Sciatic nerve (tissue), 2 donors: ENCODE results near the gene PKHD1. TPM values are rescaled to one million over a fixed set of nuclear protein-coding genes. Genes with fewer than 3 reads are reported as not detected.

Experiments
- ATAC-seq: fragments of 200-7000 bp; cut with Tn5 transposase; one replicate; pipeline ENCODE4 v1.9.1; 2020; ENCODE audit warnings: mild to moderate bottlenecking, moderate library complexity
- DNase-seq: peaks from one replicate; pipeline ENCODE4 v3.0.0-alpha.2; 2020; ENCODE audit warnings: low spot score
- intact Hi-C: fragments of 100-400 bp; cut with DNase I; formaldehyde crosslinking; loops from one replicate; pipeline ENCODE4 v1.14.2; 2022
- total RNA-seq: library from RNA; stranded (reverse); fragmentation: NEBNext Ultra II Directional; extraction: Animal tissue kit (Norgen Biotek cat#: 25700); gene quantifications from one replicate; pipeline ENCODE4 v1.2.1, GENCODE V29; 2021
- donor health status: DM: no; HTN: no; CAD: no.
- donor health status: DM: no; HTN: no; CAD: no.

The PKHD1 gene
- total RNA-seq, 1 donor from 2014 or later: 0.04 TPM

- intact Hi-C loops: no loop called here
- DNase-seq: no peak
These were observed 243.9 kb downstream of the PKHD1 start for GRCh38 chr6:51843456-51844056.

GRCh38 chr6:51842804-51843378, 244.5 kb downstream of the PKHD1 start:
- intact Hi-C loops: no loop called here

More at GRCh38 chr6:51843456-51844056, 243.9 kb downstream of the PKHD1 start:
- no peak for ATAC-seq

GRCh38 chr6:51842061-51842803, 245.2 kb downstream of the PKHD1 start:
- intact Hi-C loops: no loop called here
- no peak for DNase-seq
- ATAC-seq: no peak

More at GRCh38 chr6:51842804-51843378, 244.5 kb downstream of the PKHD1 start:
- ATAC-seq: no peak
- DNase-seq: no peak

- ATAC-seq (no peak), DNase-seq (no peak)
- intact Hi-C loops: no loop called here
These were observed 245.8 kb downstream of the PKHD1 start for GRCh38 chr6:51841626-51842025.

- ATAC-seq: no peak
- no peak for DNase-seq
- intact Hi-C loops: no loop called here
These were observed 247.6 kb downstream of the PKHD1 start for GRCh38 chr6:51839726-51840374.

- ATAC-seq: no peak
- intact Hi-C loops: no loop called here
- DNase-seq: no peak
These were observed 256.7 kb downstream of the PKHD1 start for GRCh38 chr6:51830666-51831065.

GRCh38 chr6:51827580-51827979, 259.8 kb downstream of the PKHD1 start:
- intact Hi-C loops: no loop called here
- DNase-seq (no peak), ATAC-seq (no peak)

GRCh38 chr6:51824940-51825339, 262.5 kb downstream of the PKHD1 start:
- no peak for DNase-seq
- intact Hi-C loops: no loop called here
- no peak for ATAC-seq

GRCh38 chr6:51820555-51820954, 266.9 kb downstream of the PKHD1 start:
- DNase-seq: no peak
- intact Hi-C loops: no loop called here
- ATAC-seq: no peak

GRCh38 chr6:51818520-51819022, 268.8 kb downstream of the PKHD1 start:
- ATAC-seq (no peak), DNase-seq (no peak)
- intact Hi-C loops: no loop called here

- ATAC-seq (no peak), DNase-seq (no peak)
- intact Hi-C loops: no loop called here
These were observed 269.6 kb downstream of the PKHD1 start for GRCh38 chr6:51817832-51818231.

GRCh38 chr6:51814418-51814817, 273.0 kb downstream of the PKHD1 start:
- DNase-seq (no peak), ATAC-seq (no peak)
- intact Hi-C loops: no loop called here

GRCh38 chr6:51813904-51814303, 273.5 kb downstream of the PKHD1 start:
- intact Hi-C loops: no loop called here
- ATAC-seq: no peak
- no peak for DNase-seq

- intact Hi-C loops: no loop called here
- no peak for DNase-seq
- ATAC-seq: no peak
These were observed 275.2 kb downstream of the PKHD1 start for GRCh38 chr6:51812231-51812630.

- DNase-seq (no peak), ATAC-seq (no peak)
- intact Hi-C loops: no loop called here
These were observed 281.9 kb downstream of the PKHD1 start for GRCh38 chr6:51805517-51805916.

GRCh38 chr6:51800603-51801002, 286.8 kb downstream of the PKHD1 start:
- ATAC-seq (no peak), DNase-seq (no peak)

GRCh38 chr6:51793393-51793792, 294.0 kb downstream of the PKHD1 start:
- ATAC-seq: no peak
- no peak for DNase-seq
- intact Hi-C loops: no loop called here

More at GRCh38 chr6:51800603-51801002, 286.8 kb downstream of the PKHD1 start:
- intact Hi-C loops: no loop called here

- intact Hi-C loops: no loop called here
- ATAC-seq (no peak), DNase-seq (no peak)
These were observed 295.0 kb downstream of the PKHD1 start for GRCh38 chr6:51792273-51793030.

GRCh38 chr6:51790946-51791345, 296.5 kb downstream of the PKHD1 start:
- intact Hi-C loops: no loop called here
- DNase-seq: no peak
- no peak for ATAC-seq
